Measurements from ENCODE around the gene IL12B. TPM values are rescaled to one million over a fixed set of nuclear protein-coding genes. Genes with fewer than 3 reads are reported as not detected.

IL12B gene
- total RNA-seq, 1 donor from 2014 or later, result not detected

GRCh38 chr5:159317849-159318248, 12.4 kb downstream of the IL12B start:
- ATAC-seq, result no peak
- Histone ChIP-seq H3K27ac (no peak overlapping the region), H3K9me3 (no peaks in the 10 kb centered on the region), H3K4me3 (no peak overlapping the region), H3K36me3 (no peaks in the 10 kb centered on the region), H3K4me1 (no peaks in the 10 kb centered on the region), H3K27me3 (no peaks in the 10 kb centered on the region)
- no peak for TF ChIP-seq CTCF (IDR thresholded peaks at IDR 0.05)
- DNase-seq, result no peak
- intact Hi-C loops (cut with DNase I), result no loop called here

- intact Hi-C loops (cut with DNase I), result no loop called here
- no peak overlapping the region for H3K27ac ChIP-seq
- peak; percentile 62 for TF ChIP-seq CTCF (IDR thresholded peaks at IDR 0.05)
- no peaks in the 10 kb centered on the region for H3K36me3 ChIP-seq
- H3K9me3 ChIP-seq, result no peaks in the 10 kb centered on the region
- H3K4me3 ChIP-seq, result no peak overlapping the region
- H3K4me1 ChIP-seq, result no peaks in the 10 kb centered on the region
- ATAC-seq, result peak; percentile 89
- DNase-seq, result no peak
- H3K27me3 ChIP-seq, result peaks cover 6% of the 10 kb centered on the region
Measured at GRCh38 chr5:159316519-159317383, 13.5 kb downstream of the IL12B start.

- peaks cover 22% of the 10 kb centered on the region for H3K27me3 ChIP-seq
- H3K36me3 ChIP-seq, result no peaks in the 10 kb centered on the region
- peaks cover 4% of the 10 kb centered on the region for H3K4me1 ChIP-seq
- intact Hi-C loops (cut with DNase I), result no loop called here
- no peak overlapping the region for H3K4me3 ChIP-seq
- no peaks in the 10 kb centered on the region for H3K9me3 ChIP-seq
- no peak for TF ChIP-seq CTCF (IDR thresholded peaks at IDR 0.05)
- no peak overlapping the region for H3K27ac ChIP-seq
- ATAC-seq (no peak), DNase-seq (no peak)
Measured at GRCh38 chr5:159313197-159313596, 17.1 kb downstream of the IL12B start.

- H3K27ac ChIP-seq, result peak overlapping the region; percentile 52
- peaks cover 22% of the 10 kb centered on the region for H3K27me3 ChIP-seq
- no peak for TF ChIP-seq CTCF (IDR thresholded peaks at IDR 0.05)
- ATAC-seq, result no peak
- H3K36me3 ChIP-seq, result no peaks in the 10 kb centered on the region
- peak overlapping the region; percentile 39 for H3K4me3 ChIP-seq
- intact Hi-C loops (cut with DNase I), result no loop called here
- H3K4me1 ChIP-seq, result peaks cover 4% of the 10 kb centered on the region
- H3K9me3 ChIP-seq, result no peaks in the 10 kb centered on the region
- no peak for DNase-seq
Measured at GRCh38 chr5:159311063-159311462, 19.2 kb downstream of the IL12B start.

GRCh38 chr5:159310511-159310910, 19.8 kb downstream of the IL12B start:
- DNase-seq (peak; percentile 86), ATAC-seq (peak; percentile 95)
- Histone ChIP-seq H3K4me1 (peaks cover 4% of the 10 kb centered on the region), H3K4me3 (peak overlapping the region; percentile 39), H3K27ac (peak overlapping the region; percentile 52), H3K36me3 (no peaks in the 10 kb centered on the region), H3K9me3 (no peaks in the 10 kb centered on the region), H3K27me3 (peaks cover 22% of the 10 kb centered on the region)
- no peak for TF ChIP-seq CTCF (IDR thresholded peaks at IDR 0.05)
- intact Hi-C loops (cut with DNase I), result no loop called here
